Memory B cell (primary cell): Measurements from ENCODE around the gene DUXA.
"Not testable (repeated sequence)": the region's sequence is repeated elsewhere in the genome, so short reads cannot be mapped to it uniquely, and the experiment has no call there.

Experiments used
- ATAC-seq: fragments of 150-1000 bp; cut with Tn5 transposase; 2 replicates; pipeline ENCODE4 v1.10.0; 2021; ENCODE audit warnings: low read depth, mild to moderate bottlenecking, moderate library complexity
- DNase-seq, 2 donors: peaks; one replicate each; pipeline ENCODE4 v3.0.0; 2022; ENCODE audit warnings: low spot score in 2 of 2
- H3K27ac Mint-ChIP-seq: one replicate; pipeline ENCODE4 v1.8.0; 2022; ENCODE audit warnings: mild to moderate bottlenecking, moderate library complexity, mixed read lengths
- H3K27me3 Mint-ChIP-seq: one replicate; pipeline ENCODE4 v1.8.0; 2022; ENCODE audit warnings: mixed read lengths
- H3K36me3 Mint-ChIP-seq: one replicate; pipeline ENCODE4 v1.8.0; 2022; ENCODE audit warnings: mild to moderate bottlenecking, mixed read lengths
- H3K4me1 Mint-ChIP-seq: one replicate; pipeline ENCODE4 v1.8.0; 2022; ENCODE audit warnings: mixed read lengths
- H3K4me3 Mint-ChIP-seq: one replicate; pipeline ENCODE4 v1.8.0; 2022; ENCODE audit warnings: mild to moderate bottlenecking, moderate library complexity, mixed read lengths
- H3K9me3 Mint-ChIP-seq: one replicate; pipeline ENCODE4 v1.8.0; 2022; ENCODE audit warnings: mixed read lengths

Gene DUXA

DNA sequence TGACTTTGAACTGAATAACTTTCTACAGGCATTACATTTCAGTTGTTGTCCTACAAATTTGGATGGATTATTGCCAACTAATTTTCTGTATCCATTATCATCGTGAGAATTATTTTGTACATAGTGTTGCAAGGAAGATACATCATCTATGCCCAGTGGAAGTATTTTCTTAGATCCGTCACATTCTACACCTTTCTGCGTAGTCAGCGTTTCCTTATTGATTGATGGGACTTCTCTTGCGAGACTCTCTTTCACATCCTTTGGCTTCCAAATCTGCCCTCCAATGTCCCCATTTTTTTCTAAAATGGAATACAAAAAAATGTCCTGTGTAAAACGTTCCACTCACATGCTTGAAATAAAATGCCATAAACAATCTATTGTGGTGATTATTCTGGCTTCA lies 31.5 kb downstream of the DUXA start:
- no peak overlapping the region for H3K4me3 Mint-ChIP-seq
- H3K4me1 Mint-ChIP-seq = no peaks in the 10 kb centered on the region
- H3K27me3 Mint-ChIP-seq = no peaks in the 10 kb centered on the region
- peaks cover 11% of the 10 kb centered on the region for H3K9me3 Mint-ChIP-seq
- no peak for DNase-seq
- no peak for ATAC-seq
- H3K27ac Mint-ChIP-seq = no peak overlapping the region
- peaks cover 7% of the 10 kb centered on the region for H3K36me3 Mint-ChIP-seq

DNA sequence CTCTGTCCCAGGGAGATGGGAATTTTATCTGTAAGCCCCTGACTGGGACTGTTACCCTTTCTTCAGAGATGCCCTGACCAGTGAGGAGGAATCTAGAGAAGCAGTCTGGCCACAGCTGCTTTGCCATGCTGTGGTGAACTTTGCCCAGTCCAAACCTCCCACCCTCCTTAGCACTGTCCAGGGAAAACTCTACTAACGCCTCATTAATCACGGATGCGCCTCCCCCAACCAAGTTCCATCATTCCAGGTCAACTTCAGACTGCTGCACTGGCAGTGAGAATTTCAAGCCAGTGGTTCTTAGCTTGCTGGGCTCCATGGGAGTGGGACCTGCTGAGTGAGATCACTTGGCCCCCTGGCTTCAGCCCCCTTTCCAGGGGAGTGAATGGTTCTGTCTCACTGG lies 39.9 kb downstream of the DUXA start:
- not testable (repeated sequence) for ATAC-seq, H3K36me3 Mint-ChIP-seq, H3K4me1 Mint-ChIP-seq, DNase-seq, H3K4me3 Mint-ChIP-seq, H3K9me3 Mint-ChIP-seq, H3K27ac Mint-ChIP-seq
- H3K27me3 Mint-ChIP-seq = peaks cover 18% of the 10 kb centered on the region

DNA sequence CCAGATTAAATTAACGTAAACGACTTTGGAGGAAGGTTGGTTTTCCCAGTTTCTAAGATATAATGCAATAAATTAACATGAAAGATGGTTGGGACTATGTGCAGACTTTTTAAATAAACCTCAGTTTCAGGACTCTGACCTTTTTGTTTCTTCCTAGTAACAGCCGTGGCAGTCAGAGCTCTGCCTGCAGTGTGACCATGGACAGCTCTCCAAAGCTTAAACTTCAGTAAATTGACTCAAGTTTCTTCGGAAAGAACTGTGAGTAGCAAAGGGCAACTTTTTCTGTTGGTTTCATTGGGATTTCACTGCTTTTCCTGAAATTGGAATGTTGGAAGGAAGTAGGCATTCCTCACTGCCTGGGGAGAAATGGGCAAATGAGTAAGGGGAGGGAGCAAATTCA lies 43.4 kb downstream of the DUXA start:
- H3K36me3 Mint-ChIP-seq = peaks cover 2% of the 10 kb centered on the region
- H3K27me3 Mint-ChIP-seq = peaks cover 10% of the 10 kb centered on the region
- no peak overlapping the region for H3K4me3 Mint-ChIP-seq
- peaks cover 13% of the 10 kb centered on the region for H3K9me3 Mint-ChIP-seq
- DNase-seq = no peak
- no peaks in the 10 kb centered on the region for H3K4me1 Mint-ChIP-seq
- H3K27ac Mint-ChIP-seq = no peak overlapping the region
- no peak for ATAC-seq

DNA sequence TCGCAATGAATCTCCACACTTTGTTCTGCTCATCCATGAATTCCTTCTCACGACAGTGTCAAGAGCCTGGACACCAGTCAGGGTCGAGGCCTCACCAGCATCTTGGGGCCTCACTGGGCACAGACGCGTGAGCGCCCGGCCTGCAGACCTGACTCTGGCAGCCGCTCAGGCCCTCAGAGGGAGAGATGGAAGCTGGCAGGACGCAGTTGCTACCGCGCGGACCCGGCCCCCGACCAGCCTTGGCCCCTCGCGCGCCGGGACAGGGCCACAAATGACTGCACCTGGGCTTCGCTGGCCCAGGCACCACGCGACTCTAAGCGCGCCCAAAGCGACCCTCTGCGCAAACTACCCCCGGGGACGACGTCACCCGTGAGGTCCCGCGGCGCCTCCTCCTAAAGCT lies 48.4 kb downstream of the DUXA start:
- Mint-ChIP-seq H3K36me3 (peaks cover 1% of the 10 kb centered on the region), H3K4me1 (no peaks in the 10 kb centered on the region), H3K27ac (no peak overlapping the region), H3K4me3 (no peak overlapping the region), H3K27me3 (peaks cover under 1% of the 10 kb centered on the region), H3K9me3 (peaks cover 12% of the 10 kb centered on the region)
- no peak for DNase-seq
- ATAC-seq = no peak

DNA sequence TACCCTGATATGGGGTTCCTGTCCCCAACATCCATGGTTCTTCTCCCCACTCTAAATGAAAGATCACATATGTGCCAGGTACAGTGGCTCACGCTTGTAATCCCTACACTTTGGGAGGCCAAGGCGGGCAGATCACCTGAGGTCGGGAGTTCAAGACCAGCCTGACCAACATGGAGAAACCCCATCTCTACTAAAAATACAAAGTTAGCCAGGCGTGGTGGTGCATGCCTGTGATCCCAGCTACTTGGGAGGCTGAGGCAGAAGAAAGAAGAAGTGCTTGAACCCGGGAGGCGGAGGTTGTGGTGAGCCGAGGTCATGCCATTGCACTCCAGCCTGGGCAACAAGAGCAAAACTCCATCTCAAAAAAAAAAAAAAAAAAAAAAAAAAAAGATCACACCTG lies 53.8 kb downstream of the DUXA start:
- H3K27ac Mint-ChIP-seq, H3K4me1 Mint-ChIP-seq, ATAC-seq, H3K27me3 Mint-ChIP-seq, H3K4me3 Mint-ChIP-seq, H3K36me3 Mint-ChIP-seq, DNase-seq: not testable (repeated sequence)
- H3K9me3 Mint-ChIP-seq = peaks cover 21% of the 10 kb centered on the region

DNA sequence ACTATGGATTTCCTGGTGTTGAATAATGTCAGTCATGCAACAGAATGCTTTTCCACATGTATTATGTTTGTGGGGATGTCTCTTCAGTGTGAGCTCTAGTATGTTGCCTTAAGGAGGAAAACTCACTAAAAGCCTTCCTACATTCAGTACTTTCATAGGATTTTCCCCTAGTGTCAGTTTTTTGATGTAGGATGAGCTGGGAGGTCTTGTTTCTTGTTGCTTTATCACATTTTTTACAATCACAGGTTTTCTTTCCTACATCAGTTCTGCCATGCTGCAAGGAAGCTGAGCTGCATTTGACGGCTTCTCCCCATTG lies 56.0 kb downstream of the DUXA start:
- Mint-ChIP-seq H3K27me3 (peaks cover 2% of the 10 kb centered on the region), H3K4me3 (no peak overlapping the region), H3K4me1 (no peaks in the 10 kb centered on the region), H3K36me3 (peaks cover 4% of the 10 kb centered on the region), H3K27ac (no peak overlapping the region), H3K9me3 (peaks cover 23% of the 10 kb centered on the region)
- no peak for ATAC-seq
- DNase-seq = no peak

DNA sequence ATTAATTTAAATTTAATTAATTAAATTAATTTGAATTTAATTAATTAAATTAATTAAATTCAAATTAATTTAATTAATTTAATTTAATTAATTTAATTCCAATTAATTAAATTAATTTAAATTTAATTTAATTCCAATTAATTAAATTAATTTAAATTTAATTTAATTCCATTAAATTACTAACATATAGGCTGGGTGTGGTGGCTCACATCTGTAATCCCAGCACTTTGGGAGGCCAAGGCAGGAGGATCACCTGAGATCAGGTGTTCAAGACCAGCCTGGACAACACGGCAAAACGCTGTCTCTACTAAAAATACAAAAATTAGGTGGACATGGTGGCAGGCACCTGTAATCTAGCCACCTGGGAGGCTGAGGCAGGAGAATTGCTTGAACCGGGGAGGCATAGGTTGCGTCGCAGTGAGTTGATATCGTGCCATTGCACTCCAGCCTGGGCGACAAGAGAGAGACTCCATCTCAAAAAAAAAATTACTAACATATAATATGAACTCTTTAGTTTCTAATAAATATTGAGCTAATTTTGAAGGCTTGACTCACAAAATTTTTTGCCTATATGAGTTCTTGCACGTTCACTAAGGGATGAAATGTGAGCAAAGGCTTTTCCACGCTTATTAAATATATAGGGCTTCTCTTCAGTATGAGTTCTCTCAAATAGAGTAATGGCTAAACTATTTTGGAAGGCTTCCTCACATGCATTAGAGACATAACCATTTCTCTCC lies 56.5 kb downstream of the DUXA start:
- Mint-ChIP-seq H3K4me3 (no peak overlapping the region), H3K36me3 (peaks cover 4% of the 10 kb centered on the region), H3K4me1 (no peaks in the 10 kb centered on the region), H3K9me3 (peaks cover 23% of the 10 kb centered on the region), H3K27ac (no peak overlapping the region), H3K27me3 (peaks cover 2% of the 10 kb centered on the region)
- no peak for ATAC-seq
- DNase-seq = no peak

DNA sequence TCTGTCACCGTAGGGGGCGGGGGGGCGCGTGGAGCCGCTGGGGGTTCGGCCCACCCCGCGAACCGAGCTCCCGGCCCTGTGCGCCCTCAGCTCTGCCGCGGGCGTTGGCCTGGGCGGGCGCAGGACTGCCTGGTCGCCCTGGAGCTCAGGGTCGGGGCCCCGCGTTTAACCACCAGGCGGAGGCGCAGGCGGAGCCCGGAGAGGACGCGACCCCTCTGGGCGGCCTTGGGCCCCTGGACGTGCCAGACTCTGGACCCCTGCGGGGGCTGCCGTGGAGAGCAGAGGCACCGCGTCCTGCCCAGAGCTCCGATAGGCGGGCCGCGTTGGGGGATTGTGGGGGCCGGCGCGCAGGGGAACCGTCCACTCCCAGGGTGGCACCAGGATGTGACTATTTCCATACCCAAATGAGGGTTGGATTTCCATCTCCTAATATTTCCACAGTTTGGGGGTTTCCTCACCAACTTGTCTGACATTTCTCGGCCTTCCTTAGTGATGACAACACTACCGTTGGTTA lies 60.5 kb downstream of the DUXA start:
- Mint-ChIP-seq H3K4me1 (peaks cover 9% of the 10 kb centered on the region), H3K9me3 (peaks cover 10% of the 10 kb centered on the region), H3K27ac (no peak overlapping the region), H3K27me3 (peaks cover 2% of the 10 kb centered on the region), H3K4me3 (no peak overlapping the region), H3K36me3 (no peaks in the 10 kb centered on the region)
- no peak for DNase-seq
- ATAC-seq = no peak

DNA sequence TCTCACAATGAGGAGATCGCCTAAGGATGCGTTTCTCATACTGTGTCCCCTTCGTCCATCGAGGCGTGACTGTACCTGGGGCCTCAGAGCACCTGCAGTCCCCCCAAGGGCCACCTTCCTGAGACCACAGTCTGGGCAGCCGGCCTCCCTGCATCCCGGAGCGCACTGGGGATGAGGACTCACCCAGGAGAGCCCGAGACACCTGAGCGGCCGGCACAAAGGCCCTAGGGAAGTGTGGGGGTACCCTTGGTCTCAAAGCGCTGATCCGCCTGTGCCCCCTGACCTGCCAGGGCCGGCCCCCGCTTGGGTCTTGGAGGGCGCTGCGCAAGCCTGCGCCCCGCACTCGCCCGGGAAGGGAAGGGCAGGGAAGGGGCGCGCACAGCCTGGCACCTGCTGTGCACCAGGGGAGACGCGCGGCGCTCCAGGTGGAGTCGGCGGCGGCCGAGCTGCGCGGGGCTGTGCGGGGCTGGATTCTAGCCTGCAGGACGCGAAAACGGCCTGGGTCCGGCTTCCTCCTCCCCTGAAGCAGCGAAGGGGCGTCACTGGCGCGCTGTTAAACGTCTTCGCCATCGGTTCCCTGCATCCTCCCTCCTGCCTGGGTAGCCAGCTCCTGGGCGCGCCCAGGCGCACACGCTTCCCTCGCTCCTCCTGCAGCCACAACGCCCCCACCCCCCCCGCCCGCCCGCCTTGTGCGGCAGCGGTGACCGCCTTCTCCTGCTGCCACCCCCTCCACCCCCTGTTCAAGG lies 61.1 kb downstream of the DUXA start:
- peaks cover 9% of the 10 kb centered on the region for H3K4me1 Mint-ChIP-seq
- H3K27me3 Mint-ChIP-seq = peaks cover 2% of the 10 kb centered on the region
- H3K27ac Mint-ChIP-seq = no peak overlapping the region
- H3K4me3 Mint-ChIP-seq = no peak overlapping the region
- peaks cover 7% of the 10 kb centered on the region for H3K9me3 Mint-ChIP-seq
- DNase-seq = no peak
- ATAC-seq = no peak
- no peaks in the 10 kb centered on the region for H3K36me3 Mint-ChIP-seq
